Putamen (tissue), 1 donor: Measurements from ENCODE around the gene SLC49A4.
A peak's percentile ranks its signal among the peaks of the same experiment; 100 is the strongest.

Experiments
- DNase-seq: peaks from one replicate; pipeline ENCODE4 v3.0.0-alpha.2; 2016; ENCODE audit warnings: low spot score

SLC49A4 gene

DNA sequence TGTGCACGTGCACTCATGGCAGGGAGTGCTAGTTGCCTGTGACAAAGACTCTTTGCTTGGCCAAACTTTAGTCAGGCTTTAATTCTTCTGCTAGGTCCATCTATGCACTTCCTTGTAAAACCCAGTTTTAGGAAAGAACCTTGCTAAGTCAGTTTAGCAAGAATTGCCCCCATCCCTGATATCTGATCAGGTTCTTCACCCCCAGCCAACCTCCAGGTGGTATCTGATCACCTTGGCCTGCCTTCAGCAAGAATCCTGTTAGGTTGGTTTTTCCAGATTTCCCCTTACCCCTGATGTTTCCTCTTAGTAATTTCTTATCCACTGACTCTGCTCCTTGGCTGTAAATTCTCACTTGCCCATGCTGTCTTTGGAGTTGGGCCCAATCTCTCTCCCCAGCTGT is 9.6 kb upstream of the SLC49A4 start:
- no peak for DNase-seq

DNA sequence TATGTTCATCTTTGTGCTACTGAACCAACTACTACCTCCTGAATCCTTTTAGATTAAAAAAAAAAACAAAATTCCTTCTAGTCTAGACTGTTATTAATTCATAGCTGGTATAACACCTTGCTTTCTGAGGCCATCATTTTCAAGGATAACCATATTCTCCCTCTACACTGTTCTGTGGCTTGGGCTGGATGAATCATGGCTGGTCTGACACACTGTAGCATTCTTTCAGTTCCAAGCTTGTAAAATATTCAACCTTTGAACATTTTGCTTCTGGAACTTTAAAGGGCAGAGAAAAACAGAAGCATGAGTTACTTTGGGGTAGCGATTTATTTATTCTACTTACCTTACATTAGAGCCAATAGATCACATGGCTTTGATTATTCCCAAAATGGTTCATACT is 8.8 kb upstream of the SLC49A4 start:
- DNase-seq, result no peak

DNA sequence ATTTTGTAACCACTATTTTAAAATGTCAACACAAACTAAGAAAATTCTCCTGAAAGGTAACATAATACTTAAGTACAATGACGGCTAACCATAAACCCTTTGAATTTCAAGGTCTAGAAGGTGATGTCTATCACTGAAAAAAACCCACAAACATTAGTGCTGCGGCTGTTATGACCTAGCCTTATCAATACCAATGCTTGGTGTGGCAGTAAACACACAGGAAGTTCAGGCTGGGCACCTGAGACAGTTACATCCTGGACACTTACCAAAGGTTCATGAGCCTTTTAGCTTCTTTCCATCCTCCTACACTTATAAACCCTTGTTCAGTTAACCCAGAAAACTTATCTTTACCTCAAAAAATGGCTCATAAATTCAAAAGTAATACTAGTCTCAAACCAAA is 7.0 kb upstream of the SLC49A4 start:
- no peak for DNase-seq

DNA sequence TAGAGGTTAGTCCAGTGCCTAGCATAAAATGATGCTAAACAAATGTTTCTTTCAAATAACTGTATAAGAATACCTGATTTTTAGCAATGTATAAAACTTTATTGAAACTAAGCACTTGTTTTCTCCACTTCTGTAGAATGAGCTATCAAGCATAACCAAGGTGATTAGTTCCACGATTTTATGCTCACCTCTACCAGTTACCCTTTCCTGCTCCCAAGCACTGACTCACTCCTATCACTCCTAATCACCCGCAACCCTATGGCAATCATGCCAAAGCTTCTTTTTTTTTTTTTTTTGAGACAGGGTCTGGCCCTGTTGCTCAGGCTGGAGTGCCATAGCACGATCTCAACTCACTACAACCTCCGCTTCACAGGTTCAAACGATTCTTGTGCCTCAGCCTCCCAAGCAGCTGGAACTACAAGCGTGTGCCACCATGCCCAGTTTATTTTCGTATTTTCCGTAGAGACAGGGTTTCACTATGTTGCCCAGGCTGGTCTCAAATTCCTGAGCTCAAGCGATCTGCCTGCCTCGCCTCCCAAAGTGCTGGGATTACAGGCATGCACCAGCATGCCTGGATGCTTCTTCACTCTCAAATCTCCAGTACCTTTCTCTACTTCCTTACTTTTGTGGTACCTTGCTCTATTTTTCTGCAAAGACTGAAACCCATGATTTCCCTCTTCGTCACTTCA is 5.1 kb upstream of the SLC49A4 start:
- no peak for DNase-seq

DNA sequence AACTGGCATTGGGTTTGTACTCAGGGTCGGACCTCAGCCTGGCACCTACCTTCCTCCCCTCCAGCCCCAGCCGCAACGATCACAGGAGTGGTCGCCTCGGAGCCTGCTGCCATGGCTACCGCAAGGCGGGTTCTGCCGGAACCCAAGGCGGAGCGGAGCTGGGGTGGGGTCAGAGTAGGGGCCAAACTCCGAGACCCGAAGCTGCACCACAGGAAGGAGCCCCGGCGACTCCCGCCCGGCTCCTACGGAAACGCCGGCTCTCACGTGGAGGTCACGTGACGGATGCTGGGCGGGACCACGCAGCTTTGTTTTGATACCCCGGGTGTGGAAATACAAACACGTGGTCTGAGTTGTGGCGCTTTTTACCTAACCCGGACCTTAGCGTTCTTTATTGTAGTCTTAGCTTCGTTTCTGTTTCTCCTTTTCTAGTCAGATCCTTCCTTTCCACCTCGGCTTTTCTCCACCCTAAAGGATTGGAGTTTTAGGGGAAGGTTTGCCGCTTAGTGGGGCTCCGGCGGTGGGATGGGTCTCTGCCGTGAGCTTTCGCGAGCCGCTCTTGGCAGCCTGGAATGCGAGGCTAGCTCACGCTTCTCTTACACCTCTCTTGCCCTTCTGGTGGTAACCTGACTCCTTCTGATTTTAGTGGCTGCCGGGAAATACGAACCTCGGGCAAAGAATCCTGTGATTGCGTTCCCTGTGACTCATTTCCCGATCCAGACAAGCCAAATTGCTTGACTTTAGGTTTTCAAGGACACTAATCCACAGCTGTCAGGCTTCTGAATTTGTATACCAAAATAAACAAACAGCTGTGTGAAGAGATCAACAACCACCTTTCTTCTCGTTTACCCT is 1.1 kb upstream of the SLC49A4 start, which contains the start of gene HSPBAP1:
Gene HSPBAP1 (minus strand): TSS at position 264 of the 849 bp plus-strand sequence. CDS start 151 bp downstream, at position 113.
- DNase-seq, result peak; percentile 90

DNA sequence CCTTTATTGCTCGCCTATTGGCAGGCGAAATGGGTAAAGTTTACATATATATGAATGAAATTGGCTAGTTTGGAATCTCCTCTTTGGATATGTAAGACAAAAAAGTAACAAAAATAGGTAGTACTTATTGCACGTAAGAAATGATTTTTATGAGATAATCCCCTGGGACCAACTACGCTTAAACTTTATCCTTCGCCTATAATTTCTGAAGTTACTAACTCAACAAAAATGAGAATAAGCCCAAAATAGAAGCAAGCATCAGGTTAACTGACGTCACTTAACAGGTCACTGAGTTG is 438 bp upstream of the SLC49A4 start:
- DNase-seq, result no peak

DNA sequence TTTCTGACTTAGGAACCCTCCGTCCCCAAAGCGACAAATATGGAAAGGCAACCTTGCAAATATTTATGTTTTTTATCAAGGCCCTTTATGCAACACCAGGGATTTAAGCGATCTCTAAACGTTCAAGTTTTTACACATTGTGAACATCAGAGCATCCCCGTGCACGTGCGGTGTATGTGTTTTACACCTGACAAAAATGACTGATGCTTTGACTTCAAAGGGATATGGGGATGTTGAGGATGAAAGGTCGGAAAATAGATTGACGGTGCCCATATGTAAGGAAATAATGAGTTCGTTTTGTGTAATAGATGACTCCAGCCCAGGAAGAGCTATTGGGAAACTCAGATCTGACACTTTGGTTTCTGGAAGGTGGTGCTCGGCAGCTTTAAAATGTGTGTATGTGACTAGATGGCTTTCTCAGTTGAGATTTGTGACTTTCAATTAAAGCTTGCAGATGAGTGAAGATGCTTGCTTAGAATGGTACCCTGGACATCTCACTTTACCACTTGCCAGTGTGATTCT is 866 bp downstream of the SLC49A4 start:
- no peak for DNase-seq

DNA sequence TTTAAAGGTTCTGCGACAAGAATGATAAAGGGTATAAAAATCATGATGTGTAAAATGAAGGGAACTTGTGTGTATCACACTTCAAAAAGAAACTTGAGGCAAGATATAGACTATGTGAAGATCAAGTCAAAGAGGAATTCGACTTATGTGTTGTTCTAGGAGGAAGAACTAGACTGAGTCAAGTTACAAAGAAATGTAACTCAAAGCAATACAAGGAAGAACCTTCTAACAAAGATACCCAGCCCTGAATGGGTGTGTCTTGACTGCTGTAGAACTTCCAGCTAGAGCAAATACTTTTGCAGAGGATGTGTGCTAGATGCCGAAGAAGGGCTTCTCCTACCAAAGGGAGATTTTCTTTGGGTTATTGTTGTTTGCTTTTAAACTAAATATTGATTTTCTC is 2.4 kb downstream of the SLC49A4 start:
- no peak for DNase-seq

DNA sequence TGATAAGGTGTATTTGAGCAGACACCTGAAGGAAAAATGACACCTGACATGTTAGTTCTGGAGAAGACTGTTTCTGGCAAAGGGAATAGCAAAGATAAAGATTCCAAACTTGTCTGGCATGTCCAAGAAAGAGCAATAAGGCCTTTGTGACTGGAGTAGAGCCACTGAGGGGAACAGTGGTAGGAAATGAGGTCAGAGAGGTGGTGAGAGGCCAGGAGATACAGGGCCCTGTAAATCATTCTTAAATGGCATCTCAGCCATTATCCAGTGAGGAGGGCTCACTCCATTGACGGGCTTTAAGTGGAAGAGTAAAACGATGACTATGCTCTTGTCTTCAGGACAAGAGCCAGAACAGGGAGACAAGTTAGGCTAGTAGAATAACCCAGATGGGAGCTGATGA is 4.5 kb downstream of the SLC49A4 start:
- DNase-seq, result no peak

DNA sequence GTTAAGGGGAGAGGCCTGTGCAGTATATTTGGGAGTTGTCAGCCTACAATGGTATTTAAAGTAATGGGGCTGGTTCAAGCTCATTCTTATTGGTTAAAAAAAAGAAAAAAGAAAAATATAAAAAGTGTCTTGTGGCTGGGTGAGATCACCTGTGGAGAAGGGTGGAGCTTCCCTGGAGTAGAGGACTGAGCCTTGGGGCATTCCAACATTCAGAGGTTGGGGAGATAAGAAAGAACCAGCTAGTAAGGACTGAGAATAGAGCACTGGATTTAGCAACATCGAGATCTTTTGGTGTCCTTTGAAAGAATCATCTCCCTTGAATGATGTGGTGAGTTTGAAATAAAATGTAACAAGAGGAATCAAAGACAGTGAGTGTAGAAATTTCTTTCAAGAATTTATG is 5.2 kb downstream of the SLC49A4 start:
- no peak for DNase-seq

DNA sequence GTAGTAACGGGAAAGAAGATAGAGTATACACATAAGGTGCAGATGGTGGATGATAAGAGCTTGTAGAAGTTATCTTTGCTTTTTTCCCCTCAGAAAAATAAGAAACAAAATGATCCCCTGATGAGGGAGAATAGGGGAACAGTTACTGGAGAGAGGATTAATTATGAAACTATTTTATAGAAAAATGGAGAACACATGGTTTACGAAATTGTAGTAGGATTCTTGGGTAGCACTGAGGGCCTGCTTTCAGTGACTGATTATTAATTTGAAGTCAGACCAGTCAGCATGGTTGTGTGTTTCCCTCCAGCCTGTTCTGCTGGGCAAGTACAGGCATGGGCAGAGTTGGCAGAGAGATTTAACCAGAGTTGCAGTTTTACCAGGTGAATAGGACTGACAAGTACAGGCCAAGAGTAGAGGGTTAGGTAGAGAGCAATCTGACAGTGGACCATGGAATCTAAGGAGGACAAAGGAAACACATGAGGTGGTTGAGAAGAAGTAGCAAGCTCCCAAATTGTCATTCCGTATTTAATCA is 5.9 kb downstream of the SLC49A4 start:
- no peak for DNase-seq

DNA sequence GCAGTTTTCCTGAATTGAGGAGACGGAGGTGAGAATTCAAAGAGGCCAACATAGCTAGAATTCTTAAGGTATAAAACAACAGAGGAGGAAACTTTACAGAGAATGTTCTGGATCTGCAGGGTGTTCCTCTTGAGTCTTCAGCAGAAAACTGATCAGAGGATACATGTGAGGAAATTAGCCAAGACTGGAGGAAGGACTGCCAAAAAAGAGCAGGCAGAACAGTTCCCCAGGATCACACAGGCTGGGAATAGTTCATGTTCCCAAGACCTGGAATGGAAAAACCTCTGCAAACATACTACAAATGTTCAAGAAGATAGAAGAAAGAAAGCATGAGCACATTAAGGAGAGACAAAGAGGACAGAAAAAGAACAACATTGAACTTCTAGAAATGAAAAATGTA is 7.5 kb downstream of the SLC49A4 start:
- DNase-seq, result no peak

DNA sequence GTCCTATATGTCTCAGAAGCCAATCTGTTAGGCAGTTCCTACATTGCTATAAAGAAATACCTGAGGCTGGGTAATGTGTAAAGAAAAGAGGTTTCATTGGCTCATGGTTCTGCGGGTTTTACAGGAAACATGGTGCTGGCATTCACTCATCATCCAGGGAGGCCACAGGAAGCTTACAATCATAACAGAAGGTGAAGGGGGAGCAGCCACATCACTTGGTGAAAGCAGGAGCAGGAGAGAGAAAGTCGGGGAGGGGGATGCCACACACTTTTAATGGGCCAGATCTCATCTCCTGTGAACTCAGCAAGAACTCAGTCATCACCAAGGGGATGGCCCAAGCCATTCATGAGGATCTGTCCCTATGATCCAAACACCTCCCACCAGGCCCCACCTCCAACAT is 9.1 kb downstream of the SLC49A4 start:
- no peak for DNase-seq

DNA sequence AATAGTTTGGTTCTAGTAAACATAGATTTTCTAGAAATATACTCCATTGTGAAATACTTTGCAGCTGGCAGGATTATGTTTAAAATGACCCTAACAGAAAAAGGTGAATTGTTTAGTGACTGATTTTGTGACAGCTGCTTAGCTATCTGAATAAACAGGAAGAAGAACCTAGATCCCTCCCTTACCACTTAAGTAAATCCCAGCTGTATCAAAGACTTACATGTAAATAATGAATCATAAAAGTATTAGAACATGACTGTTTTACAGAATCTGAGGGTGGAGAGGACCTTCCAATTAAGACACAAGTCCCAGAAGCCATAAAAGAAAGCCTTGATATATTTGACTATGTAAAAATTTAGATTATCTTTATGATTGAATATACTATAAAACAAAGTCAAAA is 15.9 kb downstream of the SLC49A4 start:
- no peak for DNase-seq

DNA sequence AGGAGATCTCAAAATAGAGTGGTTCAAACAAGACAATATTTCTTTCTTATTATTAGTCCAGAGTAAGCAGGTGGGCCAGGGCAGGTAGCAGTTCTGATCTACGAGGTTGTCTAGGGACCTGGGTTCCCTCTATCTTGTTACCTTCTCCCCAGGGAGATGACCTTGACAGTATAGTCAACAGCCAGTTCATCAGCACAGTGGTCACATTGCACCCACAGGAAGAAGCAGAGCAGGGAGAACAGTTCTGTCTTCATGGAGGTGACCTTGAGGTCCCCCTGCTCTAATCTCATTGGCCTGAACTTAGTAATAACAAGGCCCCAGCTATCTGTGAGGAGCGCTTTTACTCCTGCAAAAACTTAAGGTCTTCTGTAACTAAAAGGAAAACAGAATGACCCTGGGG is 21.7 kb downstream of the SLC49A4 start:
- no peak for DNase-seq

DNA sequence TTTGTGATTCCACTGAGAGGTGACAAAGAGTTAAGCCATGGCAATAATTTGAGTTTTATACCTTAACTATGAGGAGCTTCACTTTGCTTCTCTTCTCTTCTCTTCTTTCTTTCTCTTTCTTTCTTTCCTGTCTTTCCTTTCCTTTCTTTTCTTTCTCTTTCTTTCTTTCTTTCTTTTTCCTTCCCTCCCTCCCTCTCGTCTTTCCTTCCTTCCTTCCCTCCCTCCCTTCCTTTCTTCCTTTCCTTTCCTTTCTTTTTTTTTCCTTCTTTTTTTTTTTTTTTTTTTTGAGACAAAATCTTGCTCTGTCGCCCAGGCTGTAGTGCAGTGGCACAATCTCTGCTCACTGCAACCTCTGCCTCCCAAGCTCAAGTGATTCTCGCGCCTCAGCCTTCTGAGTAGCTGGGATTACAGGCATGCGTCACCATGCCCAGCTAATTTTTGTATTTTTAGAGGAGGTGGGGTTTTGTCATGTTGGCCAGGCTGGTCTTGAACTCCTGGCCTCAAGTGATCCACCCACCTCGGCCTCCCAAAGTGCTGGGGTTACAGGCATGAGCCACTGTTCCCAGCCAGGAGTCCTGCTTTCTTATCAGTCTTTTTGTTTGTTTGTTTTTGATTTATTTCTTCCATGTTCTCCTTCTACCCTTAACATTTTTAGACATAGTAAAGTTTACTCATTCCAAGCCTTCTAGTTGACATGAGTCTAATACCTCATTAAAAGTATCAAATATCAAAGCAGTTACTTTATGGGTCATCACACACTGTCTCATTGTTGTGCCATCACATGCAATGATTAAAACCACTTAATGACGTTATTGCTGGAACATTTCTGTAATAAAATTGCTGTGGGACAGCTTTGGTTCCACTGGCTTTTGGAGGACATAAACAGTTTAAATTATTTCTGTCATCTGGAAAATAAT is 29.9 kb downstream of the SLC49A4 start:
- DNase-seq, result no peak

DNA sequence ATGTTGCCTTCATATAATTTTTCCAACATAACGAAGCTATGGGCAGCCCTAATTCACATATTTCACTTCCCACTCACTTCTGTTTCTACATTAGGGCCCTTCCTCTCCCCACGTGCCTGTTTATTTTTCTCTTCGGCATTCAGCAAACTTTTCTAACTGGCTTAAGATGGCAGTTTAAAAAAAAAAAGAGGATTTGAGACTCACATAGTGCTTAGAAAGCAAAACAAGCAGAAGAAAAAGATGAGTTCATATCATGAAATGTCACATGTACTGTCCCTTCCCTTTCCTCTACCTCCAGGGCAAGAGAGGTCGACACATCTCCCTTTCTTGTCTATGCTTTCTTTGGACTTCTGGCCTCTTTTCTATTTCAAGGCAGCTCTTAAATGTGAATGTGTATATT is 30.6 kb downstream of the SLC49A4 start:
- no peak for DNase-seq

DNA sequence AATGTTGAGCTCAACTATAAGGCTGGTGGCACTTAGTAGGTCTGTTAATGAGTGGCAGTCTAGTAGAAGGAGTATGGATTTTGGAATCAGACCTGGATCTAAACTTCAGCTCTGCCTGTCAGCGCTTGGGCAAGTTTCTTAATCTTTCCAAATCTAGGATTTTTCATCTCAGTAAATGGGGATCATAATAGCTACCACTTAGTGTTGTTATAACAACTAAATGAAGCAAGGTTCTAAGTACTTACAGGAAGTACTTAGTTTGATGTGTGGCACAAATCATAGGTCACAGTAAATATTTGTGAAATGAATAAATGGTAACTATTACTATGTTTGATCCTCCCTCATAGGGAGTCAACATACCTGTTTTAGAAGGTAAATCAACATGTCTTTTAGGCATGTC is 31.4 kb downstream of the SLC49A4 start:
- DNase-seq, result no peak

DNA sequence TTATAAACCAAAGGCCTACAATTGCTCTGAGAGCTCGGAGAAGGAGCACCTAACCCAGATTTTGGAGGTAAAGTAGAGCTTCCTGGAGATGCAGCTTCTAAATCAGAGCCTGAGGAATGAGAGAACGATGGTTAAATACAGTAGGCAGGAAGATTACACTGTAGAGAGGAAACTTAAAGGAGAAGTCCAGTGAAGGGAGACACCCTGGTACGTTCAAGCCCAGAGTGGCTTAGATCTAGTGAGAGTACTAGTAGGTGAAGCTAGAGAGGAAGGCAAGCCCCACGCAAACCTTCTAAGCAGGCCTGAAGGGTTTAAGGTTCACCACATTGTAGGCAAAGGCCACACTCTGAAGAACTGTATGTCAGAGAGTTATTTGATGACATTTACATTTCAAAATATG is 33.4 kb downstream of the SLC49A4 start:
- DNase-seq, result no peak

DNA sequence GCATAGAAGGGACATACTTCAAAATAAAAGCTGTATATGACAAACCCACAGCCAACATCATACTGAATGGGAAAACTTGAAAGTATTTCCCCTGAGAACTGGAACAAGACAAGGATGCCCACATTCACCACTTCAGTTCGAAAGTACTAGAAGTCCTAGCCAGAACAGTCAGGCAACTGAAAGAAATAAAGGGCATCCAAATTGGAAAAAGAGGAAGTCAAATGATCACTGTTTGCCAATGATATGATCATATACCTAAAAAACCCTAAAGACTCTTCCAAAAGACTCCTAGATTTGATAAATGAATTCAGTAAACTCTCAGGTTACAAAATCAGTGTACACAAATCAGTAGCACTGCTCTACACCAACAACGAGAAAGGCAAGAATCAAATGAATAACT is 40.7 kb downstream of the SLC49A4 start:
- DNase-seq, result no peak

DNA sequence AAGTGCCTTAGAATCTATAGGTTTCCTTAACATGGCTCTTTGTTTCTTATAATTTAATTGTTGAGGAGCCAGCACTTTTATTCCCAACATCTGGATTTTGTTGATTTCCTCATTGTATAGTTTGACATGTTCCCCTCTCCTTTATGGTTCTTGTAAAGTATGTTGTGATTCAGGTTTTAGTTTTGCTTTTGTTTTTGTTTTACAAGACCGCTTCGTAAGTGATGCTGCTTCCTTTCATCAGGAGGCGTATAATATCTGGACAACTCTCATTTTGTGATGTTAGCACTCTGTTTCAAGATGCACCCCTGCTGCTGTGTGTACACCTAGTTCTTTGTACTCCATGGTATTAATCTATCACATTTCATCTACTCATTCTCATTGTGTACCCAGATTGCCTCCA is 48.7 kb downstream of the SLC49A4 start:
- no peak for DNase-seq

DNA sequence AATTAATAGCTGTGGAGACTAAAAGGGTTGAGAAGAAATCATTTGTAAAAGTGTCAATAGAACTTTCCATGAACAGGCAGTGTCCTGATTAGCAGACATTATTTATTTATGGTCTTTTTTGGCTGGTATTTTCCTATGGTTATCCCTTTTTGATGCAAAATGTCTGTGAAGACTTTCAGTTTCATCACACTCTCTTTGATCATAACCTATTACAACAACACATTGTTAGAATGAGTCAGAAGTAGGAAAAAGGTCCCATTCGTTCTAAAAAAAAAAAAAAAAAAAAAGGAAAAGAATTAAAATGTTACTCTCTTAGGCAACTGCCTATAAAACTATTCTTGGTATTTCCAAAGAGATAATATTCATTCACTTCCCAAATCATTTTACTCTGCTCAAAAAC is 62.1 kb downstream of the SLC49A4 start:
- no peak for DNase-seq
